GM21528 (cell line): ENCODE measurements around the gene PSMD13.
A peak's percentile ranks its signal among the peaks of the same experiment; 100 is the strongest.

Experiments used
- ATAC-seq: cut with Tn5 transposase; IDR thresholded peaks from one replicate; pipeline ENCODE4 v1.9.1; 2021; ENCODE audit warnings: mild to moderate bottlenecking, moderate library complexity; ENCODE audit not compliant: unreplicated experiment, low FRiP score

PSMD13 gene

GRCh38 chr11:203945-204586 is 32.7 kb upstream of the PSMD13 start:
- ATAC-seq, result no peak

- ATAC-seq, result no peak
Observed at GRCh38 chr11:204587-205109, 32.1 kb upstream of the PSMD13 start.

GRCh38 chr11:205221-206001 is 31.4 kb upstream of the PSMD13 start:
- ATAC-seq, result no peak

- no peak for ATAC-seq
Observed at GRCh38 chr11:206002-206384, 30.8 kb upstream of the PSMD13 start.

GRCh38 chr11:206526-207207 is 30.1 kb upstream of the PSMD13 start:
- ATAC-seq, result no peak

- ATAC-seq, result peak; percentile 69
Observed at GRCh38 chr11:207208-207862, 29.4 kb upstream of the PSMD13 start, which contains the start of the genes BET1L and RIC8A. Gene BET1L (minus strand): TSS chr11:207399. CDS start chr11:207321, 78 bp downstream. Gene RIC8A (plus strand): TSS chr11:207708. CDS start chr11:208855, 1,147 bp downstream.

GRCh38 chr11:207863-208180 is 29.0 kb upstream of the PSMD13 start:
- ATAC-seq, result no peak

- peak; percentile 45 for ATAC-seq
Observed at GRCh38 chr11:208181-208916, 28.4 kb upstream of the PSMD13 start.

GRCh38 chr11:208917-209260 is 27.9 kb upstream of the PSMD13 start:
- peak; percentile 2 for ATAC-seq

GRCh38 chr11:209275-210121 is 27.3 kb upstream of the PSMD13 start:
- ATAC-seq, result no peak

GRCh38 chr11:210122-210802 is 26.5 kb upstream of the PSMD13 start:
- no peak for ATAC-seq

- no peak for ATAC-seq
Observed at GRCh38 chr11:210803-211180, 26.0 kb upstream of the PSMD13 start.

GRCh38 chr11:211295-211694 is 25.5 kb upstream of the PSMD13 start:
- ATAC-seq, result no peak

GRCh38 chr11:211741-212140 is 25.0 kb upstream of the PSMD13 start:
- no peak for ATAC-seq

GRCh38 chr11:212150-213100 is 24.4 kb upstream of the PSMD13 start:
- ATAC-seq, result no peak

- no peak for ATAC-seq
Observed at GRCh38 chr11:213111-213510, 23.7 kb upstream of the PSMD13 start.

GRCh38 chr11:214083-214482 is 22.7 kb upstream of the PSMD13 start:
- no peak for ATAC-seq

GRCh38 chr11:215581-216037 is 21.2 kb upstream of the PSMD13 start:
- no peak for ATAC-seq
